Fibroblast of villous mesenchyme (primary cell): ENCODE results near the gene CEP112. TPM values are rescaled to one million over a fixed set of nuclear protein-coding genes. Genes with fewer than 3 reads are reported as not detected.

Experiments used
- DNase-seq: peaks from one replicate; pipeline ENCODE4 v3.0.0-alpha.2; 2010; ENCODE audit warnings: low read depth
- H3K4me3 ChIP-seq: 2 replicates; pipeline ENCODE4 v1.5.1; 2011; ENCODE audit warnings: low read depth, mild to moderate bottlenecking, low read length
- CTCF ChIP-seq: IDR thresholded peaks from 2 replicates; pipeline ENCODE4 v1.5.1; 2012; ENCODE audit warnings: low read depth, mild to moderate bottlenecking, low read length; ENCODE audit not compliant: insufficient read depth
- total RNA-seq: library from RNA; depleted of rRNA; stranded (reverse); fragments of >200 nt; gene quantifications from 2 replicates; pipeline ENCODE4 v1.2.3, GENCODE V29; 2012

Gene CEP112
- total RNA-seq, 1 donor, result 10.8 TPM

DNA sequence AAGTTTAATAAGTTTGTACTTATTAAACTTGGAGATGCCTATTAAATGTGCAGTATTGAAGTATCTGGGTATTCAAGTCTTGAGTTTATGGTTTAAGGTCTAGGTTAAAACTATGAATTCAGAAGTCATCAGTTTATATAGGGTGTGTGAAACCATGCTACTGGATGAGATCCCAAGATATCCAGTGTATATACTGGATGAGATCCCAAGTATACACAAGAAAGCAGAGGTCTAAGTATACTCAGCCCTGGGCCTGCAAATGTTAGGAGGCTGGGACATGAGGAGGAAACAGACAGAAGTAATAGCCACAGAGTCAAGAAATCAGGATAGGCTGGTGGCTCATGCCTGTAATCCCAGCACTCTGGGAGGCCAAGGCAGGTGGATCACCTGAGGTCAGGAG is 436.1 kb downstream of the CEP112 start:
- no peak overlapping the region for H3K4me3 ChIP-seq
- DNase-seq, result no peak
- TF ChIP-seq CTCF, result no peak

- DNase-seq, result no peak
- H3K4me3 ChIP-seq, result no peak overlapping the region
- TF ChIP-seq CTCF, result no peak
Measured at GRCh38 chr17:65754630-65755029, 437.3 kb downstream of the CEP112 start.

DNA sequence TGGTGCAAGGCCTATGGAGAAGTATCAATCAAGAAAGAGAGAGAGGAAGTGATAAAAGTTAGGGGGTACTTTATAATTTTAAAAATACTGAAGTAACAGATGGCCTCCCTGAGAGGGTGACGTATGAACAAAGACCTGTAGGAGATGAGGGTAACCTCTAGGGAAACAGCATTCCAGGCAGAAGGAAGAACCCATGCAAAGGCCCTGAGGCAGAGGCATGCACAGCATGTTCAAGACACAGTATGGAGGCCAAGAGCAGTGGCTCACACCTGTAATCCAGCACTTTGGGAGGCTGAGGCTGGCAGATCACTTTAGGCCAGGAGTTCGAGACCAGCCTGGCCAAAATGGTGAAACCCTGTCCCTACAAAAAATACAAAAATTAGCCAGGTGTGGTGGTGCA is 437.9 kb downstream of the CEP112 start:
- DNase-seq, result no peak
- no peak overlapping the region for H3K4me3 ChIP-seq
- no peak for TF ChIP-seq CTCF

DNA sequence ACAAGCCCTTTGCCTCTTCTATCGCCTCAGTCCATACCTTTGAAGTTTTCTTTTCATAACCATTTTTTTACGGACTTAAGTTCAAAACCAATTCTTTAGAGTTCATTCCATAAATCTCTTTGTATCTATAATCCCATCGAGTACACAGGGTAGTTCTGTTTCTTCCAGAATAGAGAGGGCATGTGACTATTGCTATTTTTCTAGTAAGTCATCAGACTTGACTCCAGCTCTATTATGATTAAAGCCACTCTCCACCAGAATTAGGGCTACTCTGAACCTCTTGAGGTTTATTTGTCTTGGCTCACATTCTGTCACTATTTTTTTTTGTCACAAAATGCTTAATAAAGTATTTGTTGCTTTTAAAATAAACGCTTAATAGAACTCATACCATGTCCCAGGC is 438.6 kb downstream of the CEP112 start:
- no peak overlapping the region for H3K4me3 ChIP-seq
- TF ChIP-seq CTCF, result no peak
- no peak for DNase-seq

GRCh38 chr17:65751263-65751662 is 440.7 kb downstream of the CEP112 start:
- no peak for TF ChIP-seq CTCF
- DNase-seq, result no peak
- no peak overlapping the region for H3K4me3 ChIP-seq

DNA sequence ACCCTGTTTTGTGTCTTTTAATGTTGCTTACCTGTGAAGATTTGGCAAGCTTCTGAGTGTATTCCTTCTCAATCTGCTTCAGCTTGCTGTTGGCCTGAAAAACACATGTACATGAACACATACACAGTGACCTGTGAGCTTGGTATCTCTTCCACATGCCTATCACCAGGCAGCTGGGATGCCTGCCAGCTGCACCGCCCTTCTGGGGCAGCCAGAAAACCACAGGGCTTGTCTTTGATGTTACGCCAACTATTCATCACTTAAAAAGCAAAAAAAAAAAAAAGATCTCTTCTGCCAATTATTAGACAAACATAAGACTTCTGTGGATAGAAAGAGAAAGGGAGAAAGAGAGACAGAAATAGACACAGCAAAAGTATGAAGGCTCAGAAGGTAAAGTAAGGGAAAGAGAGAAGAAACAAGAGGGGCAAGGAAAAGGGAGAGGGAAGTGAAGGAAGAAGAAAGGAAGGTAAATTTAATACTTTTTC is 441.3 kb downstream of the CEP112 start:
- no peak overlapping the region for H3K4me3 ChIP-seq
- TF ChIP-seq CTCF, result no peak
- DNase-seq, result peak; percentile 88

GRCh38 chr17:65750166-65750565 is 441.8 kb downstream of the CEP112 start:
- DNase-seq, result no peak
- TF ChIP-seq CTCF, result no peak
- H3K4me3 ChIP-seq, result no peak overlapping the region
